ENCODE measurements around the gene PPIF. TPM values are rescaled to one million over a fixed set of nuclear protein-coding genes. Genes with fewer than 3 reads are reported as not detected.
"Not testable (repeated sequence)": the region's sequence is repeated elsewhere in the genome, so short reads cannot be mapped to it uniquely, and the experiment has no call there.

PPIF gene
- total RNA-seq, 1 experiment from 2014 or later: 58.3 TPM

DNA sequence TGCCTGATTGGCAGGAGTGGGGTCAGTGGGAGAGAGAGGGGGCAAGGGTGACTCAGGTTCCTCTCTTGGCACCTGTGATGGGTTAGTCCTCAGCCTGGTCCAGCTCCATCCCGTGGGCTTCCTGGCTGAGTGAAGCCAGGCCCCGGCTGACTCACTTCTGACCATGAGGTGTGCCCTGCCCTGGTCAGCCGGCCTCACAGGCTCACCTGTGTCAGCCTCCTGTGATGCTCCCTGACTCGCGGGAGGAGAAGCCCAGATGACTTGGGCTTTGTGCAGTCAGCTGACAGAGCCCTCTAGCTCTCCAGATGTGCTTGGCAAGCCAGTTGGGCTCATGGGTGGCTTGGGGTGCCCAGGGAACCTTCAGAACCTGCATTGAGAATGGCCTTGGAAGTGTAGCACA lies 16.0 kb upstream of the PPIF start:
- DNase-seq (ENCODE audit: low spot score): no peak

DNA sequence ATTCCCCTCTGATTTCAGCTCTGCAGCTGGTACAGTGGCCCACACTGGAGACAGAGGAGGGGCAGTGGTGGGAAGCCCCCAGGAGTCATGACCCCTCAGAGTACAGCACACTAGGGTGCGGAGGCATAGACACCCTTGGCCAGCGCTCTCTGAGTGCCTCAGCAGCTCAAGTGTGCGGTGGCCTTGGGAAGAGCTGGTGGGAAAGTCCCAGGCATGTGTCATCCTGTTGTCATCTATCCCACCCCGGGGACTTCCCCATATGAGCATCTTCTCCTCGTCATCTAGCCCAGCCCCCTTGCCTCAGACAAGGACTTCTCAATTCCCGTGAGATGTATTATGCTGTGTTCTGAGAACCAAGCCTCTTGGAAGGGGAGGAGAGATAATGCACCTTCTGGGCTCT lies 15.6 kb upstream of the PPIF start:
- no peak for DNase-seq (ENCODE audit: low spot score)

DNA sequence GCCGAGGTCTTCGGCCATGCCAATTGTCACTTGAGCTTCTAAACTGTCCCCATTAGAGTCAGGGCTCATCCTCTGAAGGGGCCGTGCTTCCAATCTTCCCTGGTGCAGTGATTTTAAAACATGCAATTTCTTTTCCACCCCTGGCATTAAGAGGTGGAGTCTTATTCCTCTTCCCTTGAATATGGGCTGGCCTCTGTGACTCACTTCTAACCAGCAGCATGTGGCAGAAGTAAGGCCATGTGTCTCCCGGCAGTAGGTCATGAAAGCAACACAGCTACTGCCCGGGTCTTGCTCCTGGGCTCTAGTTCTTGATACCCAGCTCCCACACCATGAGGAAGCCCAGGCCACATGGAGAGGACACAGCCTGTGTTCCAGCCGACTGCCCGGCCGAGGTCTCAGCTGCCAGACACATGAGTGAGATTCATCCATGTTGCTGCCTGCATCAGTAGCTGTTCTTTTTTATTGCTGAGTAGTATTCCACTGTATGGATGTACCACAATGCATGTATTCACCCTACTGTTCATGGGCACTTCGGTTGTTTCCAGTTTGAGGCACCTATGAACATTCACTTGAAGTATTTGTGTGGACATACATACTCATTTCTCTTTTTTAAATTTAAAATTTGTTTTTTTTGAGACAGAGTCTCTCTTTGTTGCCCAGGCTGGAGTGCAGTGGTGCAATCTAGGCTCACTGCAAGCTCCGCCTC lies 14.5 kb upstream of the PPIF start:
- not testable (repeated sequence) for DNase-seq (ENCODE audit: low spot score)

DNA sequence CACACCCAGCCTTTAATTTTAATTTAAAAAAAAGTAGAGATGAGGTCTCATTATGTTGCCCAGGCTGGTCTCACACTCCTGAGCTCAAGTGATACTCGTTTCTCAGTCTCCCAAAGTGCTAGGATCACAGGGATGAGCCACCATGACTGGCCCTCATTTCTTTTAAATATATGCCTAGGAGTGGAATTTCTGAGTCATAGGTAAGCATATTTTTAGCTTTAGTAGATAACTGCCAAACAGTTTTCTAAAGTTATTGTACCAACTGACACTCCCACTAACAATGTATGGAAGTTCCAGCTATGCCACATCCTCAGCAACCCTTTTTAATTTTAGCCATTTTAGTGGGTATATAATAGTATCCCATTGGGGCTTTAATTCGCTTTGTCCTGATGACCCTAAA lies 13.8 kb upstream of the PPIF start:
- no peak for DNase-seq (ENCODE audit: low spot score)

DNA sequence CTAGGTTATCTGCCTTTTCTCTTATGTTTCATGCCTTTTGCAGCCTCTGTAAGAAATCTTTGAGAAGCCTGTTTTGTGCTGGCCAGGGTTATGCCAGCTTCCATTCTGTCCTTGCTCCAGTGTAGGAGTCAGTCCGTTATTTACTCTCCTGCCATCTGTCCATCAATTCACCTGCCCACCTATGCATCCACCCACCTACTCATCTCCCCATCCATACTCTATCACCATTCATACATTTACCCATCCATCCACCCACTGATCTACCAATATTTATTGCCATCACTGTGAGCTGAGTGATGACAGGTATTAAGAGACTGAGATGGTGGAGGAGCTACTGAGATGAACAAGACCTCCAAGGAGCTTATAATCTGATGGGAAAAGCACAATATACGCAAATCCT lies 12.7 kb upstream of the PPIF start:
- DNase-seq (ENCODE audit: low spot score): no peak

DNA sequence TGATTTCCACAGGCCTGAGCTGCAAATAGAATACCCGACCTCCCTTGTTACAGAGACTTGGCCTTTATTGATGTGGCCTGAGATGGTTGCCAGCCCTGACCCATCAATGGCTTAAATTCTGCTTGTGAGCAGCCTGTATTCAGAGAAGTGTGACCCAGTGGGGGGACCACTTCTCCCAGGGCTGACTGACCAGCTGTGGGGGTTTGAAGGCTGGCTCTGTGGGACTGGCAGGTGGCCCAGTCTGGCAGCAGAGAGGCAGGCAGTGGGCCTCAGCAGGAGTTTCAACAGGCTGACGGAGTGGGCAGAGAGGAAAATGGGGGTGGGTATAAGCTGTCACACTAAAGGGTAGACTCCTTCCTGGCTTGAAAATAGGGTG lies 12.2 kb upstream of the PPIF start:
- no peak for DNase-seq (ENCODE audit: low spot score)

DNA sequence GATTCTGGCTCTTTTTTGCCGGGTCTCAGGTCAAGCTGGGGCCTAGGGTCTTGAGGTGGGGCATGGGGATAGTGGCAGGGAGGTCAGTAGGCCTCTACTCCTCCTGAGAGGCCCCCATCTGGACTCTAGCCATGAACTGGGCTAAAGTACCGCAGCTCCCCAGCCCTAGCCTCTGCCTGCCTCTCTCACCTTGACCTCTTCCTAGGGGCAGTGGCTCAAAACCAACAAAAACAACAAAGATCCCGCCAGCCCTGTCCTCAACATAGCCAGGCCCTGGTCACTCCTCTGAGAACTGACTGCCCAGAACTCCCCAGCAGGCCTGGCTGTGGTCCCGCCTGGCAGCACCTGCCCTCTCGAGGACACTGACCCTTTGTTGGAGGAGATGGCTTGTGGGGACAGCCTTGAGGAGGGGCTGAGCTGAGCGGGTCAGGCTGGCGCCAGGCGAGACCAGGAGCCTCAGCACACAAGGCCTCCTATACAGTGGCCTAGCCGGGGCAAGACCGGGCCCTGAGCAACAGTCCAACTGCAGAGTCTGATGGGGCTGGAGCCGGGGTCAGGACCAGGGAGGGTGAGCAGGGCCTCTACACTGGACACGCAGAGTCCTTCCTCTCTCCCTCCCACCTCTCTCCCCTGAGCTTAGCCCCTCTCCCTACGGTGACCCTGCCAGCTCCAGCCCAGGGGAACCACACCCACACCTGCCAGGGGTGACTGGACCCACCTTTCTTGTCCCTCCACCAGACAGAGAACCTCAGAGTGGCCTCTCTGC lies 11.6 kb upstream of the PPIF start:
- no peak for DNase-seq (ENCODE audit: low spot score)

DNA sequence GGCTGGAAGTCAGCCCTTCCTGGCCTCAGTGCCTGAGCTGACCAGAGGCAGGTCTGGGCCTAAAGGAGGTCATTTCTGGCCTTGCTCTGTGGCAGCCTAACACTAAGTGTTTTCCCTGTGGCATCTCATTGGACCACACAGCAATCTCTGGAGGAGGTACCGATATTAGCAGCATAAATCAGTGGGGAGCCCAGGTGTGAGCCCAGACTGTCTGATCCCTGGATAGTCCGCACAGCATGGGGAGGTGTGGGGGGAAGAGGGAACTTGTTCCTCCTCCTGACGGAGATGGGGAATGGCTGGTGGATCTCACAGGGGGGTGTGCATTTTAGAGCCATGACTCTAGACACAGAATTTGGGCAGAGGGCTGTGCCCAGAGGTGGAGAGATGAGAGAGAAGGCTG lies 11.0 kb upstream of the PPIF start:
- no peak for DNase-seq (ENCODE audit: low spot score)

DNA sequence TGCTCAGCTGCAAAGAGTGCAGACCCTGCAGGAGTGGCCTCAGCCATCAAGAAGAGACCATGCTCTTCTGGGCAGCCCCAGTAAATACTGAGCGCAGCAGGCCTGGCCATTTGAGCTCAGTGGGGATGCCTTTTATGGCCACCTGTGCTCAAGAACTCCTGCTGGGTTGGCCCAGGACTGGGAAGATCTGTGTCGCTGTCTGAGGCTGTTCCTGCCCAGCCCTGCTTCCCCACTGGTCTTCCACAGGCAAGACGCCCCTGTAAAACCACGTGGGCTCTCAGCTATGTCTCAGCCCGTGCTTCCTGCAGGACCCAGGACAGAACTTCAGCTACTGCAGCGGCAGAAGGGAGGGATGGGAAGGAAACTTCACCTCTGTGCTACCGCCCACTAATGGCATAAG lies 10.5 kb upstream of the PPIF start:
- no peak for DNase-seq (ENCODE audit: low spot score)

DNA sequence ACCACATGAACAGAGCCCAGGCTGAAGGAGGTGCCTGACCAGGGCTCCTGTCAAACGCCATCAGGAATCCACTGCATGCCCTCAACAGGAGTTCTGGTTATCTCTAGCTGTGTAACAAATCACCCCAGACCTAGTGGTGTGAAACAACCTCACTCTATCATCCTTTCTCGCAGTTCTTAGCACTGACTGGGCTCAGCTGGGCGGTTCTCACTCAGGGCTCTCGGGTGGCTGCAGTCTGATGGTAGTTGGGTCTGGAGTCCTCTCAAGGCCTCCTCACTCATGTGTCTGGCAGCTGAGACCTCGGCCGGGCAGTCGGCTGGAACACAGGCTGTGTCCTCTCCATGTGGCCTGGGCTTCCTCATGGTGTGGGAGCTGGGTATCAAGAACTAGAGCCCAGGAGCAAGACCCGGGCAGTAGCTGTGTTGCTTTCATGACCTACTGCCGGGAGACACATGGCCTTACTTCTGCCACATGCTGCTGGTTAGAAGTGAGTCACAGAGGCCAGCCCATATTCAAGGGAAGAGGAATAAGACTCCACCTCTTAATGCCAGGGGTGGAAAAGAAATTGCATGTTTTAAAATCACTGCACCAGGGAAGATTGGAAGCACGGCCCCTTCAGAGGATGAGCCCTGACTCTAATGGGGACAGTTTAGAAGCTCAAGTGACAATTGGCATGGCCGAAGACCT lies 9.3 kb upstream of the PPIF start:
- not testable (repeated sequence) for DNase-seq (ENCODE audit: low spot score)

DNA sequence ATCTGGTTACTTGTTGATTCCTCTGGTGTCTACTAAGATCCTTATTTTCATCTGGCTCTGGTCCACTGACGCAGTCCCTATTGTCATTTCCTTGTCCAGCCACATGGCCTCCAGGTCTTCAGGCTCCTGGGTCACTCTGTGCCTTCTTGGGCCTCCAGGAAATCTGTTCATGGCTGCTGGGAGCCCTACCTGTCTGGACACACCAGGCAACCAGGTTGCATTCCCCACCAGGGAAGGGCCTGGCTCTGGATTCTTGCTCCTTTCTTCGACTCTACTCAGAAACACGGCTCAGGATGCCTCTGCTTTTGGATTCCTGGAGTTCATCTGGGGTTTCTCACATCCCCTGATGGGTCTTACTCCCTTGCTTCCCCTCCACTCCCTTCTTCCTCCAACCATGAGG lies 8.0 kb upstream of the PPIF start:
- no peak for DNase-seq (ENCODE audit: low spot score)

DNA sequence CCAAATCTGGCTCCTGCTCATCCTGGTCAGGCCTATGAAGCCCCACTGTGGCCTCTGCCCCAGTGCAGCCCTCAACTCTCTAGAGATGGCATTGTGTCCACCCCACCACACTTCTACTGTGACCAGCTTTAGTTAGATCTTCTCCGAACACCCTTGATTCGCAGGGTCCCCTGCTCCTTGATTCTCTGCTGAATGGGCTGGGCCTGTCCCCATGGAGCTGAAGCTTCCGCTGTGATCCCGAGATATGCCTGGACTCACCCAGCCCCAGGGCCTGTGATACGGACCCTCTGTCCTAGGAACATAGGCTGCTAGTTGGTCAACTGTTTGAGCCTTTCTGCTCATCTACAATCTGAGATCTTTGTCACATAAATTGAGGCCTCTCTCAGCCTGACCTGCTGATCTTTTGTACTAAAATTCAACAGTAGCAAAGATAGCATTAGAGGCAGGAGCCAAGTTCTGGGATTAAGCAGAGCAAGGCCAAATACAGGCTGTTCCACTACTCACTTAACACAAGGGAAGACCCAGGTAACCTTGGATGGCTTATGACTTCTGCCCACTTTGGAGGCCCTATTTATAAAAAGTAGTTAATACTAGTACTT lies 6.5 kb upstream of the PPIF start:
- no peak for DNase-seq (ENCODE audit: low spot score)

DNA sequence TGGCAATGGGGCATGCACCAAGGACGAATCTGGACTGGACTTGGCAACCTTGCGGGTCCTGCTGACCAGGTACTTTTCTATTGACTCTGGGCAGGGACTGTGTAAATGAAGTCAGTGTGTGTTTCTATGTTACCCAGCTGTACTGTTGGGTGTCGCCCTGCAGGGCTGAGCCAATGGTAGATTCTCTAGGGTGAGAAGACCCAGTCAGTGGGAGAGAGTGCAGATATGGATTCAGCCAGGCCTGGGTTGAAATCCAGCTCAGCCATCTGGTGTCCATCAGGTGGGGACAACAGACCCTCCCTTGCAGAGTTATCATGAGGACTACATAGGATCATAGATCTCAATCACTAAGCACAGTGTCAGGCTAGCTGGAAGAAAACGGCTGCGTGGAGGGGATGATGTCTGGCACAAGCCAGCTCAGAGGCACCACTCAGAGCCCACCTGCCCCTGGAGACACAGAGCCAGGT lies 4.9 kb upstream of the PPIF start:
- DNase-seq (ENCODE audit: low spot score): no peak

DNA sequence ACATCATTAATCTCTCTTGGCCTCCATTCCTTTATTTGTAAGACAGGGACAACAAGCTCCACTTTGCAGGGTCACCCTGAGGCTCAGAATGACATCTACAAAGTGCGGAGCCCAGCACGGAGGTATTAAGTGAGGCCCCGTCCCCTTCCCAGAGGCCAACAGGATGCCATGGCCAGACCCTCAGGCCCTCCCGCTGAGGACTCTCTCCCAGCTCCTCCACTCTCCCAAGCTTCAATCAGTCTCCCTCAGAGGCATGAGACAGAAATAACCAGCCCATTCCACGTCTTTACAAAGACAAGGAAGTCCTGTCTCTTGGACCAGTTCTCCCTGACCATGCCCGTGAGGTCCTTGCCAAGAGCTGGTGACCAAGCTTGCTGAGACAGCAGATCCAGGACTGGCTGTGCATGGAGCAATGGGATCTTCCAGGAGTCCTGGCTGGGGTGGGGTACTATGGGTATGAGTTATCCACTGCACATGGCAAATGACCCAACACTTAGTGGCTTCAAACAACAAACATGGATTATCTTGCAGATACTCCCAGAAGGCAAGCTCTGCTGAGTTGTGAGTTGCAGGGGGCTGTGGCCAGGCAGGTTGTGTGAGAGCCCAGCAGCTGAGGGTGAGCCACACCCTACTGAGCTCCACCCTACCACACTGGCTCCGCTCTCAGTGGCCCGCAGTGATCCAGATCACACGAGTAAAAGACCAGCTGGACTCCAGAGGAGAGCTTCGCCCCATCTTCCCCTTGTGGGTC lies 4.3 kb upstream of the PPIF start:
- no peak for DNase-seq (ENCODE audit: low spot score)

DNA sequence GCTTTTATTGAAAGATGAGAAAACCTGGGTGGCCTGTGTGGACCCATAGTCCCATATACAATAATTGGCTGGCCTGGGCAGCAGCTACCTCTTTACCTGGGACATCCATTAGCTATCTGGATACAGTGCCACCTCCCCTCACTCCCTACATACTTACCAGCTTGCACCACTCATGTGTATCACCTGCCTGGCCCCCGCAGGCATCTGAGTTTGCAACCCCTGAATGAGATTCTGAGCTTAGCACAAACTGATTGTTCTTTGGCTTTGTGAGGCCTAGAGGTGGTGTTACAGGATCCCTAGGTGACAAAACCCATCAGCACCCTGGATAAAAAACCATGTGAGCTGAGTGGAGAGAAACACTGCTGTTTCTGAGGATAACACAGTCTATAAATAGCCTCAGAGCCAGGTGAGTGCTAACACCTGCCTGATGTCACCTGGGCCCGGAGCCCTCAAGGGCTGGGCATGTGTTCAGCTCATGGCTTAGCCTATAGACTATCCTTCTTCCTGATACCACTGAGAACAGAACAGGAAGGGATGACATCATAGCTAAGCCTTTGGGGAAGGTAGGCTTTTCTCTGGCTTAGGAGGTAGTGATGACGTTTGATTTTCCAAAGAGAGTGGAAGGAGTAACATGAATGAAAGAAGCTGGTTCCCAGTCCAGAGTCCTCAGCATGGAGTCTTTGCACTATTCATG lies 2.6 kb upstream of the PPIF start:
- DNase-seq (ENCODE audit: low spot score): no peak

DNA sequence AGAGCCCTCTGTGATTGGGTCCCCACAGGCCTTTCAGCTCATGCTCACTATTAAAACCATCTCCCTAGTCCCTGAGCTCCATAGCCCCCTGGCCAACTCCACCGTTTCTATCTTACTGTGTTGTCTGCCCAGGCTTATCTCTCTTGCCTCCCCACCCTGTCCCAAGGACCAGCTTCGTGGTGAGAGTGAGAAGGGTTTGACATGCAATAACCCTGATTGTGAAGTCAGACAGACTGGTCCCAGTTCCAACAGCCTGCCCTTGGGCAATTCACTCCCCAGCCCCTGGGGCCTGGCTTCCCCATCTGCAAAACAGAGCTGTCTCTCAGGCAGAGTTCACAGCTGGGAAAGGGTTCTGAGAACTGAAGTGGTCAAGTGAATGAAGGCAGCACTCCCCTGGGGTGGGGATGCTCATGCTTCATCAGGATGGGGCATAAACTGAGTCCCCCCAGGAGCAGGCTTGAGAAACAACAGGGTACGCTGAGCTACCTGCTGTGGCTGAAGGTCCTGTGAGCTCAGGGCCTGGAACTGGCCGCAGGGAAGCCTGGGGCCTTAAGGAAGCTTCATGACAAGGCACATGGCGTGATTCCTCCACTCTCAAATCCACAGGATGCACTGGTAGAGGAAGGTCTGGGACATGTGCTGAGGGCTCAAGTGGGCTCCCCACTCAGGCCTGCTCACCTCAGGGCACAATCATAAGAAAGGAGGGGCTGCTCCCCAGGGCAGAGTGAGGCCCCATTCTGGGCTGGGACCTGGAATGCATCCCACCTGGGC lies 1.8 kb upstream of the PPIF start:
- no peak for DNase-seq (ENCODE audit: low spot score)

DNA sequence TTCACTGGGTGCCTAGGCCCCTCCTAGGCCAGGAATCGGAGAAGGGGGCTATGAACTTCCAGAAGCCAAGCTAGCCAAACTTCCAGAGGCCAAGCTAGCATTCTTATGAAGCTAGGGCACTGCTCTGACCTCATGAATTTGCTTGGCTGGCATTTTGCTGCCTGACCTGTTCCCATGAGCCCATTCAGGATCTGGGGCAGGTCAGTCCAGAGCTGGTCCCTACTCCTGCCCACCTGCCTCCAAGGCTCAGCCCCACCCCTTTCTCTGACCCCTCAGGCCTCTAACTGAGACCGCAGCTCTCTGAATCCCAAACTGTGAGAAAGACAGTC lies 1.3 kb upstream of the PPIF start:
- no peak for DNase-seq (ENCODE audit: low spot score)

DNA sequence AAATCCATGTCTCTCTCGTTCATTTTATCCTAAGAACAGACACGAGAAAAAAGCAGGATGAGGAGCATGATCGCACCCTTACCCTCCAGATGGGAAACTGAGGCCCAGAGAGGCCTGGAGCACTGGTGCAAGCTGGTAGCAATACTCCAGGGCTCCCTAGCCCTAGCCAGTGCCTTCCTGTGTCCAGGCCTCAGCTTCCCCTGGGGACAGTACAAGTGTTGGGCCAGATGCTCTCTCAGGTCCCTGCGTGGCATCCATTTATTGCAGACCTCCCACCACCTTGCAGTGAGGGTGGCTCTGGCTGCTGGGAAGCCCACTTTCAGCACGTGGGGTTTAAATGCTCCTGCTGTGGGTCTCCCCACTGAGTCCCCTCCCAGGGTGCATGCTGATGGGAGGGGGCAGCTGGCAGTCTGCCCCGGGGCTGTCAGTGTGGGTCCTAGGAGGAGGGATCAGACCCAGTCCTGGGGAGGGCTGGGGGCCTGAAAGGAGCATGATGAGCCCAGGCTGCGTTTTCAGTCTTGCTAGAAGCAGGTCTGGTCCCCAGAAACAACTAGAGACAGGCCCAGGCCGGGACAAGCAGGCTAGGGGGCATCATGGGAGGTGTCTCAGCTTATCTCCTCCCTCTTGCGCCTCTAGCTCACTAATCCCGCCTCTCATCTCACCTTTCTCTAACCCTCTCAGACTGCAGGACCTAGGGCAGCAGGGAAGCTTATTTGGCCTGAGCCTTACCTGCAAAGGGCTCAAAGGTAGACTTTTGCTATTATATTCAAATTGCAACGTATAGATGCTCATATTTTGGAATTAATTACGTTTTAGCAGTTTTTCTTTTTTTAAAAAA lies 662 bp upstream of the PPIF start:
- DNase-seq (ENCODE audit: low spot score): no peak

DNA sequence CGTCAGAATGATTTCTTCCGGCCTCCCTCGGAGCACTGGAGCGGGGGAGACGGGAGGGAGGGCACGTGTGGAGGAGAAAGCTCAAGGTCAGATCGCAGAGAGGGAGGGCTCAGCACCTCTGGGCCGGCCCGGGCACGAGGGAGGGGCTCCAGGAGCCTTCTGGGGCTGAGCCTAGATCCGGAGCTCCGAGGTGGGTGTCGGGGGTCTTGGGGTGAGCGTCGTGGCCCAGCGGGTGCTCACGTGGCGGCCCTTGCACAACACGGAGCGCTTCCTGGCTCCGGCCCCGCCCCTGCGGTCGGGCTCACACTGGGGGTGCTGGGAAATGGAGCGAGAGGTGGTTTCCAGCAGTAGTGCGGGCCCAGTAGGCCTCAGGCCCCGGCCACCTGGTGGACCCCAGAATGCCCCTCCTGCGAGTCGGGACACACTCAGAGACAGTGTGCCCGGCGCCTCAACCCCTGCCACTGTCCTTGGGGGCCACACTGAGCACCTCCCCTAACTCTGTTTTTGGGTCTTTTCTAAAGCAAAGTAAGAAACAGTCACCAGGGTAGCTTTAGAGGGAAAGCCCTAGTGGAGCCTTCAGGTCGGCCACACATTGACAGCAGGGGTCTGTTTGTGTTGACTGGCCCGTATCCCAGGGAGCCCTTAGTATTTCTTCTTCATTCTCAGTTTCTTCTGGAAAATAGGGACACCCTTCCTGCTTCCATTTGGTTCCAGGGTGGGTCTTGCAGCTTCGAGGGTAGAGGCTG lies 798 bp downstream of the PPIF start:
- DNase-seq (ENCODE audit: low spot score): peak; percentile 49

Measured in HT-29 (cell line).